Activated effector memory CD4-positive, alpha-beta T cell treated with Interleukin-2 at 50 U/mL for 16 hours (primary cell): ENCODE results near the gene TOM1.

ENCODE experiments used
- DNase-seq: peaks from one replicate; pipeline ENCODE4 v3.0.0-alpha.2; 2020

The TOM1 gene

DNA sequence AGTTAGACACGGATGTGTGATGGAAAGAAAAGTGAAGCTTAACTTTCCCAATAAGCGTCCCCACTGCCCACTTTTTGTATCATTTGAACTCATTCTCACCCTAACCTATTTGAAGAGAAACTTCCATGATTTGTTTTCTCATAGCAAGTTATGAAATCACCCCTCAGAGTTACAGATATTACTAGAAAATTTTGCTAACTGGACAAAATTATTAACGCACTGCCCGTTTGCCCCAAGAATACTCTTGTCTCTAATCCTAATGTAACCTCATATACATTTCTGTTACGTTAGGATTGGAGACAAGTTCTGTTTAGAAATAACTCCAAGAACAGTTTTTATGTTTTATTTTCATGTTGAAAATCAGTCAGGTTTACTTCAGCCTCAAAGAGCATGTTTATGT is 25.5 kb downstream of the TOM1 start:
- DNase-seq = no peak

DNA sequence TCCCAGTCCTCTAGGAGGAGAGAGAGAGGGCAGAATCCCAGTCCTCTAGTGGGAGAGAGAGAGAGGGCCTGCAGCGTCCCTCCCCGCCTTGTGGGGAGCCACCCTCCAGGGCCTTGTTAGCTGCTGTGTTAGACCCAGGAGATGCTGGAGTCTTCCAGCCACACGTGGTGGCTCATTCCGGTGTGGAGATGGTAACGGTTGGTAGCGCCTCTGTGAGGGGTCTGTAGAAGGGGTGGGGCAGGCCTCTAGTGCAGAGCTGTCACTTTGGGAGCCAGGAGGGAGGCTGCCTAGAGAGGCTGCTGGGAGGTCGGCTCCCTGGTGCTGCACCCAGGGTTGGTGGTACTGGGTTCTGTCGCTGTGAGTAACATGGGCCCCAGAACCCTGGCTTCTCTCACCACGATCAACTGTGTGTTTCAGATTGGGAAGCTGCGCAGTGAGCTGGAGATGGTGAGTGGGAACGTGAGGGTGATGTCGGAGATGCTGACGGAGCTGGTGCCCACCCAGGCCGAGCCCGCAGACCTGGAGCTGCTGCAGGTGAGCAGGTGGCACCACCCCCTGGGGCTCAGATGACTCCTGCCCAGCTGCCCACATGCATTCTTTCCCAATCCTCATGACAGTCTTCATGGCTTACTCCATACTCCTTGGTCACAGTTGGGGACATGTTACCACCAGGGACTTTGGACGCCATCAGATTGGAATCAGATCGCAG is 27.3 kb downstream of the TOM1 start:
- DNase-seq = no peak

DNA sequence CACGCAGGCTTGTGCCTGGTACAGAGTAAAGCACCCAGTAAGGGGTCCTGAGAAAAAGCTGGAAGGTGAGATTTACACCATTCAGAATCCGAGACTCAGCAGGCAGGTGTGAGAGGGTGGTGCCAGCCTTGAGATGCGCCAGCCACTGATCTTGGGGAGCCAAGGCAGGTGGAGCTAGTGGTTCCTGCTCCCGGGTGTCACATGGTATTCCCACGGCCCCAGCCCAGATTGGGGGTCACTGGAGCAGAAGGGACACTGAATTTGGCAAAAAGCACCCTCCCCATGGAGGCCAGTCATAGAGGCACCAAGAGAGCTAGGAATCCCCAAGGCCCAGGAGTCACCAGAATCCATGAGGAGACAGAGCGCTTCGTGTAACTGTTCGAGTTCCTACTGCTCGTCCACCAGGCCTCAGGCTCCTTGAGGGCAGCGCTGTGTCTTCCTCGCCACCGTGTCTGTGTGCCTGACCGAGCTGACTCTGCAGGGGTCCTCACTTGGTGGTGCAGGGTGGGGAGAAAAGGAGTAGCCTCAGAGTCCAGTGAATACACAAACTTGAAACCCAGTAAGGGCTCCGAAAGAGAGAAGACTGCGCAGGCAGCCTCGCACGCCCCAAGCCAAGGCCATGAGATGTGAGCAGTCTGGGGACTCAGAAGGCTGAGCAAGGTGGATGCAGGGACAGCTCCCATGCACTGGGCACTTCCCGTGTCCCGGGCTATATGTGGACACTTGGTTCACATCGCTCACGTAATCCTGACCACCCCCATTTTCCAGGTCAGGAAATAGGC is 28.2 kb downstream of the TOM1 start:
- DNase-seq = no peak

DNA sequence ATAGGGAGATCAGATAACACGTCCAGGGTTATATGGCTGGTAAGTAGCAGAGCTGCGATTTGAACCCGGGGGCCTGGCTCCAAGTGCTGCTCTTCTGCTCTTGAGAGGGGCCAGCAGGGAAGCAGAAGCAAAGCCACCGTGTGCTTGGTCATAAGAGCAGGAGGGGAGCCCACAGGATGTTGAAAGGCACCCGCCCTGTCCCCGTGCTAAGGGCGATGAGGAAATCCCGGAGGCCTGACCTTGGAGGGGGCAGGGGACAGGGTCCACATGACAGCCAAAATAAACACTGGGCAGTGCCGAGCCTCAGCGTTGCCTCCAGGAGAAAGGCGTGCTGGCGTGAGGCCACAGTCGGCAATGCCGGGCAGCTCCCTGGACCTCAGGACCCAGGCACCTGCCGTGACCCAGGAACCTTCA is 28.8 kb downstream of the TOM1 start:
- no peak for DNase-seq

DNA sequence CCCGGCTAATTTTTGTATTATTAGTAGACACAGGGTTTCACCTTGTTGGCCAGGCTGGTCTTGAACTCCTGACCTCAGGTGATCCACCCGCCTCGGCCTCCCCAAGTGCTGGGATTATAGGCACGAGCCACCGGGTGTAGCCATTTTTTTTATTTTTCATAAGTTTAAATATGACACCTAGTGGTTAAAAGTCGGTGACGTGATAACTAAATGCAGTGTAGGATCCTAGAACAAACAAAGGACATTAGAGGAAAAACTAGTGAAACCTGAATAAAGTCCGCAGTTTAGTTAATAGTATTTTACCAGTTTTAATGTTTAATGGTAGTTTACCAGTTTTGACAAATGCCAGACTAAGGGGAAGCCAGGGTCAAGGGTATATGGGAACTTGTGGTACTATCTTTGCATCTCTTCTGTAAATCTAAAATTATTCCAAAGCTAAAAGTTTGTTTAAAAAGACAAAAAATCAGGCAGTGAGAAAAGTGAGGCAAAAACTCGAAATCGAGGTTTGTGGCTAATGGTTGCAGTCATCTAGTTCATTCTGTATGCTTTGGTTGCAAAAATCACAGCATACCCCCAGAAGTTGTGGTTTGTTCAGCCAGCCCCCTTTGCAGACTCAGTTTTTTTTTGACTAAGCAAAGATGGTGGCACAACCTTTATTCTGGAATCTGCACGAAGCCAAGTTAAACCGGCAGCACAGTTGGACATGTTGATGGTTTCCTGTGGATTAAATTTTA is 29.6 kb downstream of the TOM1 start:
- no peak for DNase-seq

DNA sequence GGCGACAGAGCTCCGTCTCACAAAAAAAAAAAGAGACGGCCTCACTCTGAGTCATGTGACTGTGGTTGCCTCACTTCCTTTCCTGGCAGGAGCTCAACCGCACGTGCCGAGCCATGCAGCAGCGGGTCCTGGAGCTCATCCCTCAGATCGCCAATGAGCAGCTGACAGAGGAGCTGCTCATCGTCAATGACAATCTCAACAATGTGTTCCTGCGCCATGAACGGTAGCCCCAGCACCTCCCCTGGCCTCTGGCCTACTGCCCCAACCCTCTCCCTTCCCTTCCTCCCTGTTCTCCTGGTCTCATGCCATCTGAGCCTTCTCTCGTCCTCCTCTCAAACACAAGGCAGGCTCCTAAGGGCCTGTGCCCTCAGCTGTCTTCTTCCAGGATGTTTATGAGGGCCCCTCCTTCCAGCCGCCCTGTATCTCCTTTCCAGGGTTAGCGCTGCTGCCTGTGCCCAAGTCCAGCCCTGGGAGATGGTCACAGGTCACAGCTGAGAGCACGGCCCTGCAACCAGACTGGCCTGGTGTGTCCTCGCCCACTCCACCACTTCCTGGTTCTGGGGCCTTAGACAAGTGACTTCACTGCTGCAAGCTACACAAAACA is 30.7 kb downstream of the TOM1 start:
- peak; percentile 43 for DNase-seq

DNA sequence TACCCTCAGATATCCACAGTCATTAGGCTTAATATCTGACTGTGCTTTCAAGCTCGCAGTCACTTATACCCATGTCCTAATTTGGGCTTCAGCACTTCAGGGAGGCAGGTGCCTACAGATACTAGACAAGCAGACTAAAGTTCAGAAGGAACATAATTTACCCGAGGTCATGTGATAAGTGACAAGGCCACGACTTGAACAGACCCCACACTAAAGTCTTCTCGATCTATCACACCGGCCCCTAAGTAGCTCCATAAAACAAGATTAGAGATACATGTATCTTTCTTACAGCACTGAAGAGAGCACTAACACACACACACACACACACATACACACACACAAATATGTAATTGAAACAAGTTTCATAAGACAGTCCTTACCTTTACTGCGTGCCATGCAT is 32.6 kb downstream of the TOM1 start:
- no peak for DNase-seq

DNA sequence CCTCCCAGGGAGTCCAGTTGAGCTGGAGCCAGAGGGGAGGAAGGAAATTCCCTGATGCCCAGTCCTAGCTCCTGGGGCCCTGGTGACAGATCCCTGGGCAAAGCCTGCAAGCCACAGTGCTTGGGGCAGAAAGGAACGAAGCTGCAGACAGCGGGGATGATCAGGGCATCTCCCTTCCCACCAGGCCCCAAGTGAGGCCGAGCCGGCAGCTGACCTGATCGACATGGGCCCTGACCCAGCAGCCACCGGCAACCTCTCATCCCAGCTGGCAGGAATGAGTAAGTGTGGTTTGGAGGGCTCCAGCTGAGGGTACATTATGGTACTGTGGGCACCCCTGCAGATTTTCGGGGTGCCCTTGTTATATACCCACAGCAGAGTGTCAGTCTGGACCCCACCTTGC is 33.5 kb downstream of the TOM1 start:
- DNase-seq = no peak

DNA sequence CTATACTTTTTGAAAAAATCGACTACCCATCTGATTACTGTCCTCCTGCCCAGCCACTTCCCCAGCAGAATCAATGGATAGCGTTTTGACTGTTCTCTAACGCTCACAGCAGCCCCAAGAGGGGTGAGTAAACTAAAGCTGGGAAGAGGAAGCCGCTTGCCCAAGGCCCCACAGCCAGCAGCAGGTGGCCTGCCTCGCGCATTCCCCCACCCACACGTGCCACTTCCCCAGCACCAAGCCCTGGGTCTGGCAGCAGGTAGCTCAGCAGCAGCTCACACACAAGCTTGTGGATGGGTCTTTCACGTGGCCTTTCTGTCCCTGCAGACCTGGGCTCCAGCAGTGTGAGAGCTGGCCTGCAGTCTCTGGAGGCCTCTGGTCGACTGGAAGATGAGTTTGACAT is 34.3 kb downstream of the TOM1 start:
- DNase-seq = no peak

DNA sequence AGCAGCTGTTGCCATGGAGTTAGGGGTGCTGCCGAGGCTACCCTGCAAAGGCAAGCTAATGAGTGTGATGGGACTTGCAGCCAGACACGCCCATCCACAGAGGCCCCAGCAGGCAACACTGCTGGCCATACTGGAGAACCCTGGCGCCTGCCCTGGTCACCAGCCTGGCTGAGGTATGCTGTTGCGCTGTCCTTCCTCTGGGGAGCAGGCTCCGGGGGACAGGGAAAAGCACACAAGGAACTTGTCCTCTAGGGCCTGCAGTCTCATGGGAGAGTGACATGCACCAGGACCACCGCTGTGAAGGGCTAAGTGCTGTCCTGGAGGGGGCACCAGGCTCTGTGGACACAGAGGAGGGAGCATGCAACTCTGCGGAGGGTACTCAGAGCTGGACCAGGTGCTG is 35.8 kb downstream of the TOM1 start:
- DNase-seq = no peak

DNA sequence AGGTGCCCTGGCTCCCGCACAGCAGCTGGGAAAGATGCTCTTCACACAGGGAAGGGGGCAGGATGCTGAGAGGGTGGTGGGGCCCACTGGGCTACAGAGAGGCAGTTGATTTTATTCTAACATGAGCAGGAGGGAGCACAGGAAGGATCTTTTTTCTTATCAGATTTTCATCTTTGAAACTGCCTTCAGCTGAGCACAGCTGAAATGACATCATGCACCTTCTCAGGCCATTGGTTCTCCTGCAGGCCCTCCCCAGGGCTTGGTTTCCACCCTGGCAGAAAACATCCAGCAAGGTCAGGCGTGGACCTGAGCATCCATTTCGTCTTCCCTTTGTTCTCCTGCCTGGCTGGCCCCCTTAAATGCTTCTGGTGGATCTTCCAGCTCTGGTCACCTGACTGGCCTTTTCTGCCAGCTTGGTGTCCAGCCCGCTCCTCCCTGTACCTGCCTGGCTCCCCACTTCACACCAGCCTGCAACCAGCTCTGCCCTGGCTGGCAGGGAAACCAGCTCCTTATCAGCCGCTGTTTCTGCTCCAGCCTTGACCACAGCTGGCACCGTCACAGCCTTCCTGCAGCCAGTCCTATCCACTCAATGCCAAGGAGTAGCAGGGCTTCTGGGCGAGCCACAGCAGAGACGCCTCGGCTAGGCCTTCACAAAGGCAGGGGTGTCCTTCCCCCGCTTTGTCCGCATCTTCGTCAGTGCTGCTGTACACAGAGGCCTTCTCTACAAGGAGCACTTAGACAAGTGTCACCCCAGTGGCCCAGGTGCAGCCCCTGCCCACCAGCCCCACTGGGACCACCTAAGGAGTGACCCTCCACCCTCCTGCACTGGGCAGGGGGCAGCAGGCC is 36.5 kb downstream of the TOM1 start:
- DNase-seq = no peak

DNA sequence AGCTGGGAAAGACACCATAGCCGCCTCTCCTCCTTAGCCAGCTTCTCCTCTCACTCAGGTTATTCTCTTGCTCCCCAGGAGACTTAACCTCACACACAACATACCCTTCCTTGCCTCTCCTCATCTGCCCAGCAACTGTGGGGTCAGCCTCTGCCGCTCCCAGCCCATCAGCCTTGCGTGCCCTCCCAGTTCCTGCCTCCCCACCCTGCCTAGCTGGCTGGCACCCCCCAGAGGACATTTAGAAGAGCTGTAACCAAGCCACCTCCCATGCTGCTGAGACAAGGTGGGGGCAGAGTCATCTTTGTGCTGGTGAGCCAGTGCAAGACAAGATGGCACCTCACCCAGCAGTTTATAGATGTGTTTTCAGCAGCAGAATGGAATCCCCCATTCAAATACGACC is 38.2 kb downstream of the TOM1 start:
- no peak for DNase-seq

DNA sequence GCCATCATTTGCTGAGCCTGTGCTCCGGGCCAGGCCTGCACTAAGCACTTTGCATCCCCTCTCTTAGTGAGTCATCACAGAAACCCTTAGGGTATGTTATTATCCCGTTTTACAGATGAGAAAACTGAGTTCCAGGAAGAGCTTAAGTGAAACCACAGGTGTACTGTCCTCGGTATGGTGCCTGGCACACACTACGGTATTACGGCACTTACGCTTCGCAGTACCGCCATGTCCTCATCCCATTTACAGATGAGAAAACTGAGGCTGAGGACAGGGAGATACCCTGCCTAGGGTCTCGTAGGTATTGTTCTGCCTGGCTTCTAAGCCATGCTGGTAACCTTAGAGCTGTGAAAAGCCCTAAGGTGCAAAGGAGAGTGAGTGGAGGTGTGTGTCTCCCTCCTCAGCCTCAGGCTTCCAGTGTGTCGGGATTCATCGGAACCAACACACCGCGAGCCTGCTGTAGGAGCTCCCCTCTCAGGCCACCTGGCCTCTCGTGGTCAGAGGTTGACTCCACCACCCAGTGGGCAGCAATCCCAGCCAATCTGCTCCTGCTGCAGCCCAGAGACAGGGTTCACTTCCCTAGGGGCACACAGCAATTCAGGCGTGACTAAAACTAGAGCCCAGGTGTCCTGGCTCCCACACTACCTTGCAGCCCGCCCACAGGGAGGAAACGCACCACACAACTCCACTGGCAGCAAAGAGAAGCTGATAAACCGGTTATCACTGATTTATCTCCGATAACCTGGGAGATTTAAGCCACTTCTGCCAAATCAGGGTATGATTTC is 41.6 kb downstream of the TOM1 start:
- no peak for DNase-seq

DNA sequence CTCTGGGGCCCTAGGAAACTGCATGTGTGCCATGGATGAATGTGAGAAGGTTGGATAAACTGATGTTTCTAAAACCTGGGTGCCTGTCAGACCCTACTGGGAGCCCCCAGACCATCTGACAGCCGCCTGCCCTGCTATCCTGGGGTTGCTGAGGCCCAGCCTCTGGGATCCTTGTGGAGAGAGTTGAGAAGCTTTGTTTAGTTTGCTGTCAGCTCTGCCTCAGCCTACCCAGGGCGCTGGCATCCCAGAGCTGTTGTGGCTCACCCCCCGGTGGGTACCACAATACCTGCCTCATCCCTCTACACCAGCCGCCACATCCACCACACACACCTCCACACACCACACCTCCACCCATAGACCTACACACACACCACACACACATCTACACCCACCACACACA is 42.7 kb downstream of the TOM1 start:
- no peak for DNase-seq

DNA sequence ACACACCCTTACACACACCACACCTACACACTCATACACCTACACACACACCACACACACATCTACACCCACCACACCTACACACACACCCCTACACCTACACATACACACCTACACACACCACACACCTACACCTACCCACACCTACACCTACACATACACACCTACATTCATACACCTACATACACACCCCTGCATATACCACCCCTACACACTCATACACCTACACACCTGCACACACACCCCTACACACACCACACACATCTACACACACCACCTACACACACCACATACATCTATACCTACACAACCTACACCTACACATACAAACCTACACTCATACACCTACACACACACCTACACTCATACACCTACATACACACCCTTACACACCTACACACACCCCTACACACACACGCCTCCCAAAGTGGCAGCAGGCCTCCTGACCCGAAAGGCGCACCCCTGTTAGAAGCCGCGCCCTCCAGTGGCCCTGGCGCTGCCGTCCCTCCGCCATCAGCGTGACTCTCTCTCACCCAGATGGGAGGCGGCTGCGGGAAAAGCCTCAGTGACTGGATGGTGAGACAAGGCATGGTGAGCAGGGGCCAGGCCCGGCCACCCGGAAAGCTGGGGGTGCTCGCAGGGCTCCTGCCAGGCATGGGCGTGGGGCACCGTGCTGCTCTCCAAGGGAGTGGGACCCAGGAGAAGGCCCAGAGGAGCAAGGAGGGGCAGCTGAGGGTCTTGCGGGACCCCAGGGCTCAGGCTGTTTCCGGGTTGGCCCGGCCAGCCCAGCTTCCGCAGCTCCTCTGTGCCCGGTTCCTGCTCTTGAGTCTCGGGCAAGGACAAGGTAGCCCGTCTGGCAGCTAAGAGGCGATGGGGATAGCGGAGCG is 44.2 kb downstream of the TOM1 start:
- no peak for DNase-seq

DNA sequence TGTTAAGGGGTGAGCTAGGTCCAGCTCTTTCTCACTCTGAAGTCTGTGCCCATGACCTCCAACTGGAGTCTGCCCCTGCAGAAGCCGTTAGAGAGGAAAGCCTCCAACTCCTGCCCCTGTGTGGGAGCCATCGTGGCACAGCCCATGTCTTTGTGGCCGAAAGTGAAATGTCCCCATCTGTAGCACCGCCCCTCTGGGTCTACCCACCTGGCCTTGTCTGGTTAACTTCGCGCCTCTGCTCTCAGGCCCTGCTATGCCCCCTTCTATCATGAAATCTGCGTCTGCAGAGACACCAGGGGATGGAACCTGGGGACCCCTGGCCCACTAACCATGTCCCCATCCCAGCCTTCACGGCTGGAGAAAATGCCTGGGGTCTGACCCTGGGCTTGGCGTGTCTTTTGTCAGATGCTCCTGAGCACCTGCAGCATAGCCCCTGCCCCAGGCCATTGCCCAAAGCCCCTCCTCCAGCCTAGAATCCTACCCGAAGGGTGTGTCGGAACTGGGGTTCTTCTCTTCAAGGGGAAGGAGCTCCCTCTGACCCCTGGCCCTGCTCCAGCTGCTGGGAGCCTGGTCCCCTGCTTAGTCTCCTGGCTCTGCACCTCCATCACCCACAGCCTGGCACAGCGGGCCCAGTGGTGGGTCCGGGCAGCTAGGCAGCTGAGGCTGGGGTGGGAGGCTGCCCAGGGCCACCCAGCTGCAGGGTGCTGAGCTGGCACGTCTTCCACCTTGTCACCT is 45.4 kb downstream of the TOM1 start:
- no peak for DNase-seq

DNA sequence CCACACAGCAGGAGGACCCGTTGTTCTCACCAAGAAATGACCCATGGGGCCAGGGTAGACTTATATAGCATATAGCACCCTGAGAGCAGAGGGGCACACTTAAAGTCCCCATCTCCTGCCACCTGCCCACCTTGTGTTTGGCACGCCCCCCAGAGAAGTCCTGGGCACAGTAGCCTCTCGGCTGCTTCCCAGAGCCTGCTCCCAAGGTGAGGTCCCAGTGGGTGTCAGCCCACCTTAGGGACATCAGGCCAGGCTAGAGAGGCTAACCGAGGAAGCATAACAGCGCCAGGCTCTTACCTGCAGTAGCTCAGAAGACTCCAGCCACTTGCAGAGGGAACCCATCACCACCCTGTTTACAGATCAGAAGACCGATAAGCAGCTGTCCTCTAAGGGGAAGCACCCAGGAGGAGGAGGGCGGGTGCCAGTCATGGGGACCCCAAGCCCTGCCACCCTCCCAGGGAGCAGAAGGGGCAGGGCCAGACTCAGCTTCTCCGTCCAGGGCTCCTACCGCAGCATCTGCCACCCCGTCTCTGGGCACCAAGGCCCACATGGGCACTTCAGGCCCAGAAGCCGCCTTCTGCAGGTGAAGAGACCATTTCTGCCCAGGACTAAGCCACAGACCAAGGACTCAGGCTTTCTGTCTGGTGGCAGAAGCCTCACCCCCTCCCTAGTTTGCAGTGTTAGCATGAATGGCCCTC is 46.3 kb downstream of the TOM1 start:
- DNase-seq = no peak

DNA sequence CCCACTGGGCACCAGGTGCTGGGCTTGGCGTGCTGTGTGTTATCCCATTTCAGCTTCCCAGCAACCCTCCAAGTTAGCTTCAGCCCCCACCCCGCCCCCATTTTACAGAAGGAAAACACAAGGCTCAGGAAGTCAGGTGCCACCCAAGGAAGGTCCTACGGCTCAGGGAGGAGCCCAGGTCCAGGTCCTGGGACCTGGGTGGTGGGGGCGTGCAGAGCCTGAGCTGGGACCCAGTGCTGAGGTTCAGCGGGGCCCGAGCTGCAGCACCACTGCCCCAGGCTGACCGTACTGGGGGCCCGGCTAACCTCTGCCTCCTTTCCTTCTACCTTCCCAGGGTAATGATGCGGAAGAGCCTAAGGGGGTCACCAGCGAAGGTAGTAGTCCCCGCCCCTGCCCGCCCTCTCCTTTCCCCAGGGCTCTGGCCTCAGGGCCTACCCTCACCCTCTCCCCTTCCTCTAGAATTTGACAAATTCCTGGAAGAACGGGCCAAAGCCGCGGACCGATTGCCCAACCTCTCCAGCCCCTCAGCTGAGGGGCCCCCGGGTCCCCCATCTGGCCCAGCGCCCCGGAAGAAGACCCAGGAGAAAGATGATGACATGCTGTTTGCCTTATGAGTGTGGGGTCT is 47.0 kb downstream of the TOM1 start:
- no peak for DNase-seq

DNA sequence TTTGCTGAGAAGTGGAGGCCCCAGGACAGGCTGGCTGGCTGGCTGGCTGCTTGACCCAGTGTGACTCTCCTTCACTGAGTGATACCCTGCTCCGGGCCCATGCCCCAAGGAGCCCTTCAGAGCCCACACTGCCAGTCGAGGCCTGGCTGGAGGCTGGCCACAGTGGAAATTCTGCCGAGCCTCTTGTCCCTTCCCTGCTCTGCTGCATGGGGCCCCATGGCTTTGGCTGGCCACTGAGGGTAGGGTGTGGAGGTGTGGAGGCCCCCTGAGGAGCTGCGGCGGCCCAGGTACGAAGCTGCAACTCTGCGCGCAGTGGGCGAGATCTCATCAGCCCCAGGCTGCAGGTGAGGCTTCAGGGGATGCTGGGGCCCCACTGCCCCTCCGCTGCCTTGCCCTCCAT is 47.8 kb downstream of the TOM1 start:
- no peak for DNase-seq
